Vagina (tissue), 2 donors: ENCODE measurements around the gene PKIB. TPM values are rescaled to one million over a fixed set of nuclear protein-coding genes. Genes with fewer than 3 reads are reported as not detected.

Source experiments
- DNase-seq, 2 donors: peaks; one replicate each; pipeline ENCODE4 v3.0.0-alpha.2; 2017; ENCODE audit errors: extremely low spot score in 2 of 2
- H3K27ac ChIP-seq: fragments of 200-600 bp; sonication (generic); one replicate; pipeline ENCODE4 v1.5.1; 2019
- H3K27me3 ChIP-seq: fragments of 200-600 bp; sonication (generic); one replicate; pipeline ENCODE4 v1.5.1; 2019
- H3K36me3 ChIP-seq, 2 donors: fragments of 200-600 bp; sonication (generic); one replicate each; pipeline ENCODE4 v1.5.1; 2017 to 2019
- H3K4me1 ChIP-seq: fragments of 200-600 bp; sonication (generic); one replicate; pipeline ENCODE4 v1.5.1; 2019
- H3K4me3 ChIP-seq, 2 donors: fragments of 200-600 bp; sonication (generic); 1 replicate in 1 of 2; 2 replicates in 1 of 2; pipeline ENCODE4 v1.5.1; 2016 to 2019
- H3K9me3 ChIP-seq: fragments of 200-600 bp; sonication (generic); one replicate; pipeline ENCODE4 v1.5.1; 2019
- POLR2A ChIP-seq, 2 donors: fragments of 450-650 bp; IDR thresholded peaks; one replicate each; pipeline ENCODE4 v1.6.1; 2017; ENCODE audit warnings: antibody characterized with exemption in 2 of 2, mild to moderate bottlenecking in 2 of 2, moderate library complexity in 2 of 2
- POLR2AphosphoS5 ChIP-seq, 2 donors: sonication (generic); formaldehyde crosslinking; IDR thresholded peaks; one replicate each; pipeline ENCODE4 v1.9.0; 2017; ENCODE audit warnings: antibody characterized with exemption in 2 of 2, mild to moderate bottlenecking in 2 of 2, low read depth in 1 of 2; ENCODE audit not compliant: insufficient read depth in 1 of 2
- intact Hi-C: fragments of 100-400 bp; cut with DNase I; formaldehyde crosslinking; loops from one replicate; pipeline ENCODE4 v1.15.1; 2023
- small RNA-seq: library from RNA; depleted of rRNA; stranded (forward); fragments of <200 nt; gene quantifications from one replicate; pipeline ENCODE3, GENCODE V24; 2016
- total RNA-seq: library from RNA; depleted of rRNA; stranded (reverse); fragments of >200 nt; gene quantifications from one replicate; pipeline ENCODE4 v1.2.3, GENCODE V29; 2016
- TF ChIP-seq, protein P1 (sequence below), 3 experiments: fragments of 450-650 bp in 2 of 3; fragments of 200-600 bp in 1 of 3; sonication (generic) in 1 of 3; IDR thresholded peaks; one replicate each; pipeline ENCODE4 v1.5.1; 2017 to 2019; ENCODE audit warnings: antibody characterized with exemption in 3 of 3, mild to moderate bottlenecking in 2 of 3, moderate library complexity in 2 of 3

PKIB gene
- total RNA-seq, 1 donor from 2014 or later: 2.7 TPM

- intact Hi-C loops: no loop called here
Observed at GRCh38 chr6:122772724-122773415, 162.7 kb downstream of the PKIB start.

More at GRCh38 chr6:122772724-122773415, 162.7 kb downstream of the PKIB start:
- H3K27ac ChIP-seq: no peak overlapping the region
- no peaks in the 10 kb centered on the region for H3K27me3 ChIP-seq
- no peaks in the 10 kb centered on the region for H3K36me3 ChIP-seq
- TF ChIP-seq POLR2AphosphoS5 (IDR thresholded peaks at IDR 0.05; ENCODE audit: insufficient read depth in 1 of 2, low read depth in 1 of 2) (no peak), POLR2A (IDR thresholded peaks at IDR 0.05) (no peak)
- TF ChIP-seq, protein P1, sequence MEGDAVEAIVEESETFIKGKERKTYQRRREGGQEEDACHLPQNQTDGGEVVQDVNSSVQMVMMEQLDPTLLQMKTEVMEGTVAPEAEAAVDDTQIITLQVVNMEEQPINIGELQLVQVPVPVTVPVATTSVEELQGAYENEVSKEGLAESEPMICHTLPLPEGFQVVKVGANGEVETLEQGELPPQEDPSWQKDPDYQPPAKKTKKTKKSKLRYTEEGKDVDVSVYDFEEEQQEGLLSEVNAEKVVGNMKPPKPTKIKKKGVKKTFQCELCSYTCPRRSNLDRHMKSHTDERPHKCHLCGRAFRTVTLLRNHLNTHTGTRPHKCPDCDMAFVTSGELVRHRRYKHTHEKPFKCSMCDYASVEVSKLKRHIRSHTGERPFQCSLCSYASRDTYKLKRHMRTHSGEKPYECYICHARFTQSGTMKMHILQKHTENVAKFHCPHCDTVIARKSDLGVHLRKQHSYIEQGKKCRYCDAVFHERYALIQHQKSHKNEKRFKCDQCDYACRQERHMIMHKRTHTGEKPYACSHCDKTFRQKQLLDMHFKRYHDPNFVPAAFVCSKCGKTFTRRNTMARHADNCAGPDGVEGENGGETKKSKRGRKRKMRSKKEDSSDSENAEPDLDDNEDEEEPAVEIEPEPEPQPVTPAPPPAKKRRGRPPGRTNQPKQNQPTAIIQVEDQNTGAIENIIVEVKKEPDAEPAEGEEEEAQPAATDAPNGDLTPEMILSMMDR (IDR thresholded peaks at IDR 0.05): no peak
- no peaks in the 10 kb centered on the region for H3K9me3 ChIP-seq
- H3K4me3 ChIP-seq: no peak overlapping the region
- no peak for DNase-seq
- H3K4me1 ChIP-seq: no peaks in the 10 kb centered on the region

Small RNAs within 50 kb of the gene (small RNA-seq; reads per million reads assigned to genes)
- not detected for gene RN7SL564P

Other genes with a start within 250 kb of the PKIB start
- gene HSF2, start 210.8 kb upstream of the PKIB start, total RNA-seq: 27.5 TPM
- gene SERINC1, start 138.6 kb upstream of the PKIB start, total RNA-seq: 150 TPM
- gene FABP7, start 169.3 kb downstream of the PKIB start, total RNA-seq: not detected
- 44.7 TPM for gene SMPDL3A, start 178.9 kb downstream of the PKIB start, total RNA-seq